ENCODE results near the gene PLGRKT.
"Not testable (repeated sequence)": the region's sequence is repeated elsewhere in the genome, so short reads cannot be mapped to it uniquely, and the experiment has no call there.

Gene PLGRKT

DNA sequence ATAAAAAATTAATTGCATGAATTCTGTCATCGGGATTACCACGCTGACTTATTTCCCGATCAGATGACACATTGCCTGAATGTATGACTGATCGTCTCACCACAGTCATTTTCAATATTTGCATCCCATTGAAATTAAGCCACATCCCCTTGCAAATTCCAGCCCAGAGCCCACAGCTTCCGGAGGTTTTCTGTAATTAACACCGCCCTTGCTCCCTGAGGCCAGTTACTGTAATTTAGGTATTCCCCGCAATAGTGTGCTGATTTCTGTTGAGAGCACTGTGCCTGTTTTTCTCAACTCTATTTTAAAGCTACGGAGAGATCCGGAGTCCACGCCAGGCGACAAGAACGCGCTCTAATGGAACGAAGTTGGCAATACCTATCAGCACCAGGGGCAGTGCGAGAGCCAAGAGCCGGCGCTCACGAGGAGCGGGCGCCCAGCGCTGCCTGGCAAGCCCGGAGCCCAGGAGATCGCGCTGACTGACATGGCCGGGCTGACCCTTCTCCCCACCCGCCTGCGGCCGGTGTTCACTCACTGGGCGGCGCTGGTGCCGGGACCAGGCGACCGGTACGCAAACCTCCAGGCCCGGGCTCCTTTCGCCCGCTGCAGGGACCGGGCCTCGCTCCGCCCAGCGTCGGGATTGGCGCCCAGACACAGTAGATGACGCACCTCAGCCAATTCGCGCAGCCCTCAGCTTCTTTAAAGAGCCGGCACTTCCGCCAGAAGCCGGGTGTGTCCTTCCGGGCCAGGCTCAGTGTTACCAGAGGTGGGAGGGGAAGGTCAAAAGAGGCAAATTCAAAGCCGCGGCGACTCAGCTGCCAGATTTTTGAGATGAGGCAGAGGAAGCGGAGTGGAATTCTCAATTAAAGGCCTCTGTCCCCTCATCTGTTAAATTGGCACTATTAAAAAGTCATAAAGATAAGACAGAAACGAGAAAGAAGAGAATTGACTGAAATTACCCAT lies at the start of gene PLGRKT:
Gene PLGRKT, minus strand, starts transcription at position 672 of the 963 bp plus-strand sequence. CDS start 5,948 bp downstream, outside the sequence.
- FAIRE-seq, result no peak
- DNase-seq (ENCODE audit: extremely low spot score, insufficient read length, low read depth), result peak; percentile 77

DNA sequence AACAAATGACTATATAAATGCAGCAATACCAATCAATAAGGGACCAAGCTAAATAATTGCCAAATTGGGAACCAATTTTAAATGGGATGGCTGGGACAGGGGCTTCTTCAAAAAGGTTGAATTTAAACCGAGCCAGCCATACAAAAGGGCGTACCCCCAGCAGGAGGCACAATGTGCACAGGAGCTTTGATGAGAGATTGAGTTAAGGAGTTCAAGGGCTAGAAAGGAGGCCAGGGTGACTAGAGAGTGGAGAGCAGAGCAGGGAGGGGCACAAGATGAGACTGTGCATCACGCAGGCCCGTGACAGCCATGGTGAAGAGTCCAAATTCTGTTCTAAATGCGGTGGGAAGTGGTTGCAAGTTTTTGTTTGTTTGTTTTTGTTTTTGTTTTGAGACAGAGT lies 49.3 kb upstream of the PLGRKT start:
- no peak for FAIRE-seq
- DNase-seq (ENCODE audit: extremely low spot score, insufficient read length, low read depth), result no peak

DNA sequence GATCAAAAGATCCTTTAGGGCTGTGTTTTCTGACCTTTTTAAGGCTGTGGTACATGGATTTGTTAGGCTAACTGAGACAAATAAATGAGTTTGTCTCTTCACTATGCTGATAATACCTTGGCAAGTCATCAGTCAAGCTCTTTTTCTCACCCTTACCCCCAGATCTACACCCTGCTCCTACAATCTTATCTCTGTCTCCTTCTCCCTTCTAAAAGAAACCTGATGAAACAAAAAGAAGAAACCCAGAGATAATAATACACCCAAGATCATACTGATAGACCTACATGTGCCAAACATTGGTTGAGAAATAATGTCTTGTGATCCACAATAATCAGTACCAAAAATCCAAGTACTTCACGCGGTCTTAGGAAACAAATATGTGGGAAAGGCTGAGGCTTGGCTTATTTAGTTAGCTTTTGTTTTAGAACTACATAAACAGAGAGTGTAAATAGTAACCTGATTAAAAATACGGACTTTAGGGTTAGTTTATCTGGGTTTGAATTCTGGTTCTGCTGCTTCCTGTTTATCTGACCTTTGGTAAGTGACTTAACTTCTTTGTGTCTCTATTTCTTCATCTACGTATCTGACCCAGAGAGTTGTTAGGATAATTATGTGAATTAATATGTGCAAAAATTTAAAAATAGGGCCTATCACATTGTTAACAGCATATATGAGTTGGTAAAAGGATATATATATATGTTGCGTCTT lies 47.8 kb upstream of the PLGRKT start:
- DNase-seq (ENCODE audit: extremely low spot score, insufficient read length, low read depth) (no peak), FAIRE-seq (no peak)

- no peak for FAIRE-seq
- DNase-seq (ENCODE audit: extremely low spot score, insufficient read length, low read depth), result no peak
Measured at GRCh38 chr9:5483306-5483705, 45.6 kb upstream of the PLGRKT start.

GRCh38 chr9:5482194-5482593 lies 44.5 kb upstream of the PLGRKT start:
- no peak for FAIRE-seq
- DNase-seq (ENCODE audit: extremely low spot score, insufficient read length, low read depth), result no peak

DNA sequence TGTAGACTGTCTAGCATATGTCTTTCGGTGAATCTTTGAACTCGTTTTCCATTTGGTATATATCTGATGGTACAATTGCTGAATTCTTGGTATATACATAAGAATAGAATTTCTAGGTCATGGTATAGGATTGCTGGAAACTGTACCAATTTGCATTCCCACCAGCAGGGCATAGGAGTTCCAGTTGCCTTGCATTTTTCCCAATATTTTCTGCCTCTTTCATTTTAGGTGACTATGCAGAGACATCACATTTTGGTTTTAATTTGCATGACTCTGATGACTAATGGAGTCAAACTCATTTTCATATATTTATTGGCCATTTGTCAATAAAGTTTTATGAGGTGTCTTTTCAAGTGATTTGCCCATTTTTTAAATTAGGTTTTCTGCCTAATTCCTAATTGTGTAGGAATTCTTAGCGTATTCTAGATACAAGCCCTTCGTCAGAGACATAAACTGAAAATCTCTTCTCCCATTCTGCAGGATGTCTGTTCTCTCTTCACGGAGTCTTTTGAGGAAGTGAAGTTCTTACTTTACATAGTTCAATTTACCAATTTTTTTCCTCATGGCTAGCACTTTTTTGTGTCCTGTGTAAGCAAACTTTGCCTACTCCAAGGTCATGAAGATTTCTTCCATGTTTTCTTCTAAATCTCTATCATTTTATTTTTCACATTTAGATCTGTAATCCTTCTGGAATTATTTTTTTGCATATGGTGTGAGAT lies 43.8 kb upstream of the PLGRKT start:
- DNase-seq (ENCODE audit: extremely low spot score, insufficient read length, low read depth) (no peak), FAIRE-seq (no peak)

DNA sequence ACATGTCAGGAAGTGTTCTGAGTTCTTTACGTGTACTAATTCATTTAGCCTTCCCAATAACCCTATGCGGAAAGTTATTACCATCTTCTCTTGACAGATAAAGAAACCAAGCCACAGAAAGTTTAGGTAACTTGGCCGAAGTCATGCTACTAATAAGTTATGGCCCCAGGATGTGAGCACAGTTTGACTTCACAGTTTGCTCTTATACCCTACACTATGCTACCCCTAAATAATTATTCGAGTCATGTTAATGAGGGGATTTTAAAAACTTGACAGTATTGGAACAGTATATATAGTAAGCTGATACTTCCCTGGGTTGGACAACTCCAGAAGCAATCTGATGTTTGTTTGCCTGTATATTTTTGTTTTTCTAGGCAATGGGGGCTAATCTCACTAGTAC lies 43.2 kb upstream of the PLGRKT start:
- DNase-seq (ENCODE audit: extremely low spot score, insufficient read length, low read depth) (no peak), FAIRE-seq (no peak)

DNA sequence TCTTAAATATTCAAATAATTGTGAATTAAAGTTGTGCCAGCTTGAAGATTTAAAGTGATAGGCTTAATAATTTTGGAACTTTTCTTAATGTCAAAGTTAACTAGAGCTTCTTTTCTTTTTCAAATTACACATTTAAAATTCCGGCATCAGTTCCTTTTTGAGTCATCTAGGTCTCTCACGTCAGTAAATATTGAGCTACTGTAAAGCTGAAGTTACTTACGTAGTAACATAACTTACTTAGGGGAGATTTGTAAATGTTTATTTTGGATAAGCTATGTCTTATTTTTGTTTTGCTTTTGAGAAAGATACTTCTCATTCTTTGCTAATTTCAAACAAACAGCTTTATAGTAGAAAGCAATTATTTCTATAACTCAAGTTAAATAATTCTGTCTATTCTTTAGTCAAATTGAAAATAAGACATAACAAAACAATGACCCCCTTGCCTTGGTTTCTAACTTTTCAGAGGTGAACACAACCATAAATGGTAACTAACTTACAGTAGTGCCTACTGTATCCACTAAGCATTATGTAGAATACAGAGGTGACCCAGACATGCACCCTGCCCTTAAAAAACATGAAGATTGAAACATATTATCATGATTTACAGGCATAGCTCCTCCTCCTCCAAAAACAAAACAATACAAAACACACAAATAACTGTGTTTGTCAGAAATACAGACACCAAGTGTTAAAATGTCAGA lies 42.4 kb upstream of the PLGRKT start:
- FAIRE-seq (peak; percentile 76), DNase-seq (ENCODE audit: extremely low spot score, insufficient read length, low read depth) (no peak)

GRCh38 chr9:5478206-5478605 lies 40.5 kb upstream of the PLGRKT start:
- FAIRE-seq (peak; percentile 92), DNase-seq (ENCODE audit: extremely low spot score, insufficient read length, low read depth) (no peak)

DNA sequence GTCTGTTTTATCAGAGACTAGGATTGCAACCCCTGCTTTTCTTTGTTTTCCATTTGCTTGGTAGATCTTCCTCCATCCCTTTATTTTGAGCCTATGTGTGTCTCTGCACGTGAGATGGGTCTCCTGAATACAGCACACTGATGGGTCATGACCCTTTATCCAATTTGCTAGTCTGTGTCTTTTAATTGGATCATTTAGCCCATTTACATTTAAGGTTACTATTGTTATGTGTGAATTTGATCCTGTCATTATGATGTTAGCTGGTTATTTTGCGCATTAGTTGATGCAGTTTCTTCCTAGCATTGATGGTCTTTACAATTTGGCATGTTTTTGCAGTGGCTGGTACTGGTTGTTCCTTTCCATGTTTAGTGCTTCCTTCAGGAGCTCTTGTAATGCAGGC lies 37.9 kb upstream of the PLGRKT start:
- not testable (repeated sequence) for FAIRE-seq; DNase-seq (ENCODE audit: extremely low spot score, insufficient read length, low read depth)

DNA sequence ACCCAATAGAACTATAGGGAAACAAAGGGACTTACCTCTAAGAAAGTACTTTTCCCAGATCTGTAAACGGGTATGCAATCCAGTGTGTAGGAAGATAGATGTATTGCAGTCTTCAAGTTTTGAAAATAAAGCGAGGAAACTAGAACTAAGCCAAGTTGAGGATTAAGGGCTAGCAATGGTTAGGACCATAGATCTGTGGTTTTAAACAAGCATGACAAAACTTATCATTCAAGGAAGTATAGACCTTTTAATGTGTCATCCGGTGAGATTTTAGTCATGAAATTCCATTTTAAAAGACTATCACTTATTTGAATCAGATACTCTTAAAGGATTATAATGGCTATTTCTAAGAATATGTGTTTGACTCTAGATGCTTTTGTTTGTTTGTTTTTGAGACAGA lies 33.1 kb upstream of the PLGRKT start:
- no peak for DNase-seq (ENCODE audit: extremely low spot score, insufficient read length, low read depth)
- FAIRE-seq, result no peak

DNA sequence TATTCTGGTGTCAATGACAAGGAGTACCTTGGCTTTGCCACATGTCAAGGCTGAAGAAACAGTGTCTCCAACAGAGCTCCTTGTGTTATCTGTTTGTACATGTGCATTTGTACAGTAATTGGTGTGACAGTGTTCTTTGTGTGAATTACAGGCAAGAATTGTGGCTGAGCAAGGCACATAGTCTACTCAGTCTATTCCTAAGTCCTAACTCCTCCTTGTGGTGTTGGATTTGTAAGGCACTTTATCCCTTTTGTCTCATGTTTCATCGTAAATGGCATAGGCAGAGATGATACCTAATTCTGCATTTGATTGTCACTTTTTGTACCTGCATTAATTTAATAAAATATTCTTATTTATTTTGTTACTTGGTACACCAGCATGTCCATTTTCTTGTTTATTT lies 32.4 kb upstream of the PLGRKT start:
- DNase-seq (ENCODE audit: extremely low spot score, insufficient read length, low read depth) (no peak), FAIRE-seq (no peak)

DNA sequence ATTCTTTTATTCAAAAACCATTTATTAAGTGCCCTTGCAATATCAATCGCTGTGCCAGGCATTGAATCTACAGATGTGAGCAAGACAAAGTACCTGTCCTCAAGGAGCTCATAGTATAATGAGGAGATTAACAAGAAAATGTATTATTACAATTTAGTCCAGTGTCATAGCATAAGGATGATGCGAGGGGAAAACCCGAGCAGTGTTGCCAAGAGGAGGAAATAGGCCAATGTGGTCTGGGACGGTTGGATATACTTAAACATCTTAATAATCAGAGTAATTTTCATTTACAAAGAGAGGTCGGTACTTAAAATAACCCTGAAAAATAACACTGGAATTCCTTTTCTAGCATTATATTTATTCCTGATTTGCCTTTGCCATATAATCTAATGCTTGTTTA lies 31.1 kb upstream of the PLGRKT start:
- DNase-seq (ENCODE audit: extremely low spot score, insufficient read length, low read depth), result no peak
- FAIRE-seq, result no peak

DNA sequence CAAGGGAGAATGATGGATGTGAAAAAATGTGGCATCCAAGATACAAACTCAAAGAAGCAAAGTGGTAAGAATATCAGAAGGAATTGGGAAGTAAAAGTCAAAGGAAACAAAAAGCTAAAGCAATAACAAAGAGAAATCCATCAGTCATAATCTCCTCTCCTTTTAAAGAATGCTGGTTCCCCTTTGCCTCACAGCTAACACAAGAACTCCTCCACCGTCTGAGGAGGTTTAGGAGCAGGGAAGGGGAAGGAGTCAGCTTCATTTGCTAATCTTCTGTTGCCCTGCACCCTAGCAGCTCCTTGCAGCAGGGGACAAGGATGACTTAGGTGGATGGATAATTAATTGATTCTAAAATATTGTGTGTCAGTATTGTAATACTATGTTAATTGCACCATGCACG lies 29.0 kb upstream of the PLGRKT start:
- peak; percentile 36 for FAIRE-seq
- no peak for DNase-seq (ENCODE audit: extremely low spot score, insufficient read length, low read depth)

DNA sequence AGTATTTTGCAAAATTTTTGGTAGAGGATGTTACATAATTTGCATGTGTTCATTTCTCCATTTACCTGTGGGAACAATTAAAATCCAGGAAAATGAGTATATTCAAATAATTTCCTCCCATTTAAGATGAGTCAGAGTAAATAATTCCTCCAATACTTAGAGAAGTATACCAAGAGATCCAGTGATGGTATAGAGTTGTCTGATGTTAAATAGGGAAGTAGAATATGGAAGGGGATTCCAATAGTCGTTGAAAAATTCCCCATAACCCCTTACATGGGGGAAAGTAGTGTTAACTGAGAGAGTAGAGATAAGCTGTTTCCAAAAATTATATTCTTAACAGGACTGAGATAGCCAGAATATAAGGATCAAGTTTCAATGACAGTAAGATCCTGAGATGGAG lies 28.3 kb upstream of the PLGRKT start:
- FAIRE-seq, result no peak
- no peak for DNase-seq (ENCODE audit: extremely low spot score, insufficient read length, low read depth)

GRCh38 chr9:5464831-5465330 lies 27.2 kb upstream of the PLGRKT start:
- not testable (repeated sequence) for FAIRE-seq; DNase-seq (ENCODE audit: extremely low spot score, insufficient read length, low read depth)

GRCh38 chr9:5460157-5460556 lies 22.4 kb upstream of the PLGRKT start:
- FAIRE-seq (peak; percentile 64), DNase-seq (ENCODE audit: extremely low spot score, insufficient read length, low read depth) (no peak)

- peak; percentile 95 for FAIRE-seq
Measured at GRCh38 chr9:5459289-5459829, 21.6 kb upstream of the PLGRKT start.

GRCh38 chr9:5455181-5455580 lies 17.5 kb upstream of the PLGRKT start:
- DNase-seq (ENCODE audit: extremely low spot score, insufficient read length, low read depth) (no peak), FAIRE-seq (peak; percentile 88)

More at GRCh38 chr9:5459289-5459829, 21.6 kb upstream of the PLGRKT start:
- no peak for DNase-seq (ENCODE audit: extremely low spot score, insufficient read length, low read depth)
